Cortex of kidney (tissue), 1 donor: Measurements from ENCODE around the gene CWC27.
"Not testable (repeated sequence)": the region's sequence is repeated elsewhere in the genome, so short reads cannot be mapped to it uniquely, and the experiment has no call there.

Experiments
- DNase-seq: peaks from one replicate; lab custom pipeline; 2025; lab: John Stamatoyannopoulos, UW

Gene CWC27

DNA sequence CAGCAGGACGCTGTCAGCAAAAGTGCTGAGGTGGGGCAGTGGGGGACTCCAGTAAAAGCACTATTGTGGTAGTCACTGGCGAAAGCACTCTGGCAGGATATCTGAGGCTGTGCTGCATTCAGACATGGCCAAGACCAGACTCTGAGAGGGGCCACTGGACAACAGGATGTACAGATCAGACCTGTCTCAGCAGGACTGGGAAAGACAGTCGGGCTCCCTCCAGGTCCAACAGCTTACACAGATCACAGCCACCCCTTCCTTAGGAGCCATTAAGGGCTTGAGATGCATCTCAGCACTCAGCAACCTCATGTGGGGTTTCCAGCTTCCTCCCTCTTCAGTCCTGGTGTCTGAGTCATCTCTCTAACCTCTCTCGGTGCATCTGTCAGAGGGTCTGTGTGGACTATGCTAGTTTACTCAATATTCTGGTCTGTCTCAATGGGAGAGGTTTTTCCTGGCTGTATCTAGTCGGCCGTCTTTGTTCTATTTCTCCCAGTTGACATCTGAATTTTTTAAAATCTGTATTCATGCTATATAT lies 154.5 kb downstream of the CWC27 start:
- DNase-seq: no peak

DNA sequence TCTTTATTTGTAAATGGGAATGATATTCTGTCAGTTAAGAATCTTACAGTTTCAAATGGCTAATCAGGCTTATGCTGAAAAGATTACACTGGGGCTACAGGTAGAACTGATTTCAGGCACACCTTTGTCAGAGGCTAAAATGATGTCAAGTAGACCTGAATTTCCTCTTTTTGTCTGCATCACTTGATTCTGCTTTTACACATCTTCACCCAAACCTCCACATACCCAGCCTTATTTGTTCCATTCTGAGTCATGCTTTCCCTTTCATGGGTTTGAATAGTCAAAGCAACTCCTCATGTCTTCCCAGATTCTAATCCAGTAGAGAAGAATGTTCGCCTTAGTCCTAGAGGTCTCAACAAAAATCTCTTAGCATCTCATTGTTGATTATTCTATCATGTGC lies 156.4 kb downstream of the CWC27 start:
- DNase-seq: no peak

DNA sequence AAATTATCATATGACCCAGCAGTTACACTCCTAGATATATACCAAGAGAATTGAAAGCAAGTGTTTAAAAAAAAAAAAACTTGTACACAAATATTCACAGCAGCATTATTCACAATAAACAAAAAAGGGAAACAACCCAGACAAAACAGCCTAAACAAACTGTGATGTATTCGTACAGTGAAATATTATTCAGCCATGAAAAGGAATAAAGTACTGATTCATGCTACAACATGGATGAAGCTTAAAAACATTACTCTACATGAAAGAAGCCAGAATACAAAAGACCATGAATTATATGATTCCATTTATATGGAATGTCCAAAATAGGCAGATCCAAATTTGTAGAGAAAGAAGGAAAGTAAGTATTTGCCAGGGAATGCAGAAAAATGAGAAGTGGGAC lies 161.1 kb downstream of the CWC27 start:
- no peak for DNase-seq

DNA sequence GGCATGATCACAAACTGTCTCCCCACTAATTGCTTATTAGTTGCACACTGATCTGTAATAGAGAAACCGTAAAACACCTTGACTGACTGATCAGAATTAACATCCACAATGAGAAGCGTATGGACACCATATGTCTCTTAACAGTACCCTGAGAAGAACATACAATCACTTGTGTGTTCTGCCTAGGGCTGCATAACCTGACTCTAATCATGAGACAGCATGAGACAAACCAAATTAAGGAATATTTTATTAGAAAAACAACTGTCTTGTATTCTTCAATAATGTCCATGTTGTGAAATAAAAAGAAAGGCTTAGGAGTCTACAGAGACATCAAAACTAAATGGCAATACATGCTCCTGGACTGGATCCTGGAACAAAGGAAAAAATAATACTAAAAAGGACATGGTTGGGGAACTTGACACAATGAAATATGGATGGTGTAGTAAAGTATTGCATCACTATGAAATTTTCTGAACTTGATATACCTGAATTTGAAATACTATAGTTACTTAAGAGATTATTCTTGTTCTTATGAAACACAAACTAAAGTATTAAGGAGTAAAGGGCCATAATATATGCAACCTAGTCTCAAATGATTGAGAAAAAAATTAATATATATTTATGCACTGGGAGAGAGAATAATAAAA lies 162.1 kb downstream of the CWC27 start:
- DNase-seq: no peak

DNA sequence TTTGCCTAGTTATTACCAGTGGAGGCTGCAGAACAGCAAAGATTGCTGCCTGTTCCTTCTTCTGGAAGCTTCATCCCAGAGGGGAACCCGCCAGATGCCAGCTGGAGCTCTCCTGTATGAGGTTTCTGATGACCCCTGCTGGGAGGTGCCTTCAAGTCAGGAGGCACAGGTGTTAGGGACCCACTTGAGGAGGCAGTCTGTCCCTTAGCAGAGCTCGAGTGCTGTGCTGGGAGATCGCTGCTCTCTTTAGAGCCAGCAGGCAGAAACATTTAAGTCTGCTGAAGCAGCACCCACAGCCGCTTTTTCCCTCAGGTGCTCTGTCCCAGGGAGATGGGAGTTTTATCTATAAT lies 170.7 kb downstream of the CWC27 start:
- DNase-seq: not testable (repeated sequence)

DNA sequence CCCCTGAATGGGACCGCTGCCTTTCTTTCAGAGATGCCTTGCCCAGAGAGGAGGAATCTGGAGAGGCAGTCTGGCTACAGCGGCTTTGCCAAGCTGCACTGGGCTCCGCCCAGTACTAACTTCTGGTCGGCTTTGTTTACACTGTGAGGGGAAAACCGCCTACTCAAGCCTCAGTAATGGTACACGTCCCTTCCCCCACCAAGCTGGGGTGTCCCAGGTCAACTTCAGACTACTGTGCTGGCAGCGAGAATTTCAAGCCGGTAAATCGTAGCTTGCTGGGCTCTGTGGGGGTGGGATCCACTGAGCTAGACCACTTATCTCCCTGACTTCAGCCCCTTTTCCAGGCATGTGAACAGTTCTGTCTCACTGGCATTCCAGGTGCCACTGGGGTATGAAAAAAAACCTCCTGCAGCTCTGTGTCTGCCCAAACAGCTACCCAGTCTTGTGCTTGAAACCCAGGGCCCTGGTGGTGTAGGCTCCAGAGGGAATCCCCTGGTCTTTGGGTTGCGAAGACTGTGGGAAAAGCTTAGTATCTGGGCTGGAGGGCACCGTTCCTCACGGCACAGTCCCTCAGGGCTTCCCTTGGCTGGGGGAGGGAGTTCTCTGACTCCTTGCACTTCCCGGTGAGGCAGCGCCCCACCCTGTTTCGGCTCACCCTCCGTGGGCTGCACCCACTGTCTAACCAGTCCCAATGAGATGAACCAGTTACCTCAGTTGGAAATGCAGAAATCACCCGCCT lies 171.2 kb downstream of the CWC27 start:
- DNase-seq: no peak

DNA sequence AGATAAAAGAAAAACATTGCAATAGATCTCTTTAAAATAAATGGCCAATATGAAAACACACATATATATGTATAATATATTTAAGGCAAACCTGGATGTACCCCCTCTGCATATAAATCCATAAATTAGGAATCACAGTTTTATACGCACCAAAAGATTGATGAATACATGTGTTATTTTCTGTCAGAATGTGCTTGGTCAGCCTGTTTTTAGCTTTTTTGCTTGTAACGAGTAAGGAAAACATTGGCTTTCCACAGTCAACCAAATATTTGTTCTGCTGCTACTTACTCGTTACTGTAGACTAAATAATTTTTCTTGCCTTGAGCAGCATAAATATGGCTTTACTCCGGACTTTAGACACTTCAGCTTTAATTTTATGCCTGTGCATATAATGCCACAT lies 173.7 kb downstream of the CWC27 start:
- no peak for DNase-seq

DNA sequence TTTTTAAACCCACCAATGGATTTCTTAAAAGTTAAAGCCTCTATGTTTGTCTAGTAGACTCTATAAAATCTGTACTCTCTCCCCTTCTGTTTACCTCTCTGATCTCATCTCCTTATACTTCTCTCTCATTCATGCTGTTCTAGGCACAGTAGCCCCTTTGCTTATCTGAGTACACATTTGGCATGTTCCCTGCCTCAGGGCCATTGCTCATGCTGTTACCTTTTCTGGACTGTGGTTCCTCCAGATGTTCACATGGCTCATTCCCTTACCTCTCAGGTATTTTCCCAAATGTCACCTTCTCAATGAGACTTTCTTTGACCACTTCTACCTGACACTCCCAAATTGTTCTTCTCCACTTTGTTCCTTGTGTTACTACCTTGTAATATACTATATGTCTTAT lies 176.1 kb downstream of the CWC27 start:
- DNase-seq: no peak

DNA sequence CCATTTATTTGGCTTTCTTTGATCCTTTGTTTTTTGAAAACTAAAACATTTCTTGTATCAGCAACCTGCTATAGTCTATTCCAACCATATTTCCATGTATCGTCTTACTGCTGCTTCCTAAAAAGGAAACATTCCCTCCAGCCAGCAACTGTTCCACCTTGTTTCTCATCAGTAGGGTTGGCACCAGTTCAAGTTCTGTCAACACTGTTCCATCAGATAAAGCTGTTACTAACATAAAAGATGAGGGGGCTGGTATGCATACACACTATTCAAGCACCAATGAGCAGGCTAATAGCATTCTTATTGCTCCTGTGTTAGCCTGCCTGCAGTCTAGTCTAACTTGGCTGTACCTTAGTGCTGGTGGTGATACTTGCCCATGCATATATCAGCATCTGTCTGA lies 178.3 kb downstream of the CWC27 start:
- DNase-seq: no peak

DNA sequence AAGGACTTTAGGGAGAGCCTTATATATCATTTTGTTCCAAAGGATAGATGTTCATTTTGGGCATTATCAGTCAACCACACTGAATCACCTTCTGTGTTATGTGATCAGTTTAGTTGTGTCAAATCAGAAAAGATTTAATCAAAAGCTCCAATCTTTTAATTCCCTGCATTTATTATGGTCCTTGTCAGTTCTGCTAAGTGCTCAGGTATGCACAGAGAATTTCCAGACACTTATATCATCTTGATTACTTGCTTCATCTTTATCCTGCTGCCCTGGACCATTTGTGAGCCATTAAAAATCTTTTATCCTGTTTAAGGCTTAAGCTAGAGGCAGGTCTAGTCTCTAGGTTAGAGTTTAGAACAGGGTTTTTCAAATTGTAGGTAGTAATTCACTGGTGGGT lies 179.1 kb downstream of the CWC27 start:
- no peak for DNase-seq

DNA sequence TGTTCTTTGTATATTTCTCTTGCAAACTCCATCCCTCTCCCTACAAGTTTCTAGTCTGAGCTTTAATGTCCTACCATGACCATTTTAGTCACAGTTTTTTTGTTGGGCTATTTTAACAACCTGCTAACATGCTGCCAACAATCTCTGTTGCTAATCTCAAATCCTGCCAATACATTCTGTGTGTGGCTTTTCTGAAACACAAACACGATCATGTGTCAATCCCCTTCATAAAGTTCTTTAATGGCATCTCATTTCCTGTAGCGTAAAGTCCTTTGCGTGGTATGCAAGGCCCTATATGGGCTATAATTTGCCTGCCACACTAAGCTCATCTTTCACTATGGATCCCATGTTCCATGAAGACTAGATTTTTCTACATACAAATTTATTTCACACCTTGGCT lies 180.6 kb downstream of the CWC27 start:
- DNase-seq: no peak

DNA sequence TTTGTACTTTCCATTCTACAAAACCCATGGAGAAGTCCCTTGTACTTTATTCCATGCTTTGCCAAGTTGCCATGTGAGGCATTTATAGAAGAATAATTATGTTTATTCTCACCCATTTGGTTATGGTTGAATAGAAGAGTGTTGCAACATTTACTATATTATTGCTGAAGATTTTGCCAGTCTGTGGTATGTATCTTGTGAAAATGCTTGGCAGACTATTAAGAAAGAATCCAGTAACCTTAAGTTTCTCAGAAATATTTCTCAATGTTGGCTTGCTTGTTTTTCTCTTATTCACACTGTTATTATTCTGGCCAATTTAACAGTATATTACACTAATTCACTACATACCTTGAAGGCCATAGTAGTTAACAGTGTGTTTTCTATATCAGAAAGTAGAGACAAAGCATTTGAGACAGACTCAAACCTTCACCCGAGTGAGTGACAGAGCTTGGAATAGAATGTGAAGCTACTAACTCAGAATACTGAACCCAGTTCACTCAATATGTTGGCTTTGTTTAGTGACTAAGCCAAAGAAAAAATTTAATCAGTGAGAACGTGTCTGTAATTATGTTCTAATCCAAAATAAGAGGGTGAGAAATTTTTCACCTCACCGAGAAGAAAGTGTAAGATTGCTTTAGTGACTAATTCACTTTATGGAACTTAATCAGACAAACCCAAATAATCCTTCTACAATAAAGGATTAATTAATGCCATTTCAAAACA lies 184.4 kb downstream of the CWC27 start:
- DNase-seq: no peak

DNA sequence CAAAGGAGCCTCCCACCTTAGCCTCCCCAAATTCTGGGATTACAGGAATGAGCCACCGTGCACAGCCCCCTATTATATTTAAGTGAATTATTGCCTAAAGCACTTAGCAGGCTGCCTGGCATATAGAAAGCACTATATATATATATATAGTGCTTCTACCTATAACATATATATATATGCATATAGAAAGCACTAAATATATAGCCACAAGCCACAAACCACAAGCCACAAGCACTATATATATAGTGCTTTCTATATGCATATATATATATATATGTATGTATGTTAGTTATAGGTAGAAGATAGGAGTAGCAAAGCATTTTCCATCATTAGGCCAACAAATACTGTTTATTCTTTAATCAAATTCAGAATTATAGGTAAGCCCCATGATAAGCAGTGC lies 185.8 kb downstream of the CWC27 start:
- DNase-seq: no peak

DNA sequence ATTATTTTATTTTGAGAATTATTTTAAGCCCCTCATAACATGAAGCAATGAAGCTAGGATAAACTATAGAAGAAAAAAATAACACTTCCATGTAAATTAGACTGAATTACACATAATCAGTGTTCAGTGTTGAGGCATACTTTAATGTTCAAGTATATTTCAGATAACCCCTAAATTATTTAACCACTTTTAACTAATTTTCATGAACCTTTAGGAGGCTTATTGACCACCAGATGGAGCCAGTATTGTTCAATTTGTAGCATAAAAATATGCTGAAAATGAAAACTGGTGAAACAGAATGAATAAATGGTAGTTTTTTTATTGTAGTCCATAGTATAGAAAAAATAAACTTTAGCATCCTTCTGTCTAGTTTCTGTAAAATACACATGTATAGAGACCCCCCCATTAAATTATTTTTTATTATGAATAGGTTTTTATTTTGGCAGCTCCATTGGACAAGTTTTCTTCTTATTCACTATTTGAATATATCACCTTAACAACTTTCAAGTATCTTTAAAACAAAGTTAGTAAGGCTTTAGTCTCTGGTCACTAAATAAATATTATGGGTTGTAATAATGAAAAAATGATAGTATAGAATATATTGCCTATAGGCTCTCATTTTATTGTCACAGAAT lies 190.1 kb downstream of the CWC27 start:
- no peak for DNase-seq

DNA sequence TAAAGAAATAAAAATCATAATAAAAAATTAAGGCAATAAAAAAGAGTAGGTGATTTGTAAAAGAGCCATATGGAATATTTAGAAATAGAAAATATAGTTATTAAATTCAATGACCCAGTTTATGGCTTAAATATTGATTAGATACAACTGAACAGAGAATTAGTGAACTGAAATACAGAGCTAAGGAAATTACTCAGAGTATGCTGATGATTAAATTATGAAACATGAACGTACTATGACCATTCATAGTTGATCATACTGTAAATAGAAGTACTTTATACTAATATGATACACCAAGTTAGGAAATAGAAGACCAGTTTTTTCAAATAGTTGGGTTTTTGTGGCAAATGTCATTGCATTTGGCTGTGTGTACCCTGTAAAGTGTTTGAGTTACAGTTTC lies 194.5 kb downstream of the CWC27 start:
- DNase-seq: no peak

DNA sequence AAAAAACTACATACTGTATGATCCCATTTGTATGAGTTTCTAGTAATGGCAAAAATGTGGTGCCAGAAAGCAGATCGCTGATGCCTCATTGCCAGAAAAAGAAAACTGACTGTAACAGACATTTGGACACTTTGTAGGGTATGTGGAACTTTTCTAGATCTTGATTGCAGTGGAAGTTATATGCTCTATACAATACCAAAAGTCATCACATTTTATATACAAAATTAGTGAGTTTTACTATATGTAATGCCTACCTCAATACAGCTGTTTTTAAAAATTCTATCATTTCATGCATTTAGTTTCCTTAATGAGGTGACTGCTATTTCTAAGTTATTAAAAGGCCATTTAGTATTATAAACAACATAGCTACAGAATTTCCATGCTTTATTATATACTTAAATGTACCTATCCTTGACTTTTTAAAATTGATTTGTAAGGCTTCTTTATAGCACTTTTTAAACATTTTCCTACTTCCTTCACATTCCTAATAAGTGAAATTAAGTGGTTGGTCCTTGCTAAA lies 199.9 kb downstream of the CWC27 start:
- no peak for DNase-seq

DNA sequence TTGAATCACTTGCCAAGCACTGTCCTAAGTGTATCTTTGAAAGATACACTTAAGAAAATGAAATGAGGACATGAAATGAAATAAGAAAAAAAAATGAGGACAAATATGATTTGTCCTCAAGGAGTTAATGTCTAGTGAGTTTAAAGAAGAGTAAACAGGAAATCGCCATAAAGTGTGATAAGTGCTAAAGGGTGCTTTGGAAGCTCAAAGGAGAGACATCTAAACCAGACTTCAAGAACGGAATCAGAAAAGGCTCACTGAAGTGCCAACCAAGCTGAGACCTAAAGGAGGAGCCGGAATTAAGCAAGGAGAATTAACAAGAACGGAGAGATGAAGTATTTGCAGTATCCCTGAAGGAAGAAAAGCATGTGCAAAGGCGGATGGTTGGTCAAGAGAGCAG lies 200.8 kb downstream of the CWC27 start:
- no peak for DNase-seq

DNA sequence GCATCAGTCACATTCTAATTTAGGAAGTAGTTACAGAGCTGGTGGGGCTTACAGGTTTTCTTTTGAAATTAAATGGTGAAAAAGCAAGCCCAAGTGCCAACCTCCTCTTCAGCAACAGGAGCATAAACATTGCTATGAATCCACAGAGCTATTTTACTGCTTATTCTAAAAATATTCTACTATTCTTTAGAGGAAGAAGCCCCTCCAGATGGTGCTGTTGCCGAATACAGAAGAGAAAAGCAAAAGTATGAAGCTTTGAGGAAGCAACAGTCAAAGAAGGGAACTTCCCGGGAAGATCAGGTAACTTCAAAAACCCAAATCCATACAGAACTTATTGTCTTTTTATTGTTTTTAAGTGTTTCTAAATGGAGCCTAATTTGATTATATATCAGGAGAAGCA lies 202.8 kb downstream of the CWC27 start:
- no peak for DNase-seq

DNA sequence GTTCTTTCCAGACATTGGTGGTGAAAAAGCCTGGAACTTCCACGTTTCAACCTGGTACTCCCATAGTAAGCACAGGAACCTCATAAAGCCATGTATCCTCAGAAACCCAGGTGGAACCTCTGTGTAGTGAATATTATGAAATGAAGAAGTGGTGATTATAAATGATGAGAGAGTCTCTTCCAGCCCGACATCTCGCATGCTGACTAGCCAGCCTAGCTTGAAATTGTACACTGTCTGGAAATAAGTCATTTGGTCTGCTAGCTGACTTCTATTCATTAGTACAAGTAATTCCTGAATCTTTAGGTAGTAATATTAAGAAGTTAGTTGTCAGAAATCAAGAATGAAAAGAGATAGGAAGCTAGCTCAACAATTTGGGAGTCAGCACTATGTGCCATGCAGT lies 203.3 kb downstream of the CWC27 start:
- no peak for DNase-seq

DNA sequence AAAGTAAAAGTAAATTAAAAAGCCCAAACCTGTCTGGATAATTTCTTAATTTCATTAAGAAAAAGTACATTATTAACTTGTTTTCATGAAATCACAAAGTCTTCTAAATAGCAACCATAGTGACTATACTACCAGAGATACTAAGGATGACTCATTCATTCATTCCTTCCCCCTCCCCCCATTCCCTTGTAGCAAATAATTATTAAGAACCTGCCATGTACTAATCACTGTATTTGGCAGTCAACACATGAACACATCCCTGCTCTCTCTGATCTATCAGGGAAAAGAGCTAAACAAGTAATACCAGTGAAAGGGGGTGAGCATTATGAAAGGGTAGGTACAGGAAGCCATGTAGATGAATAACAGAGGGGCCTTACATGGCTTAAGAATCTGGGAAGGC lies 203.9 kb downstream of the CWC27 start:
- DNase-seq: no peak

DNA sequence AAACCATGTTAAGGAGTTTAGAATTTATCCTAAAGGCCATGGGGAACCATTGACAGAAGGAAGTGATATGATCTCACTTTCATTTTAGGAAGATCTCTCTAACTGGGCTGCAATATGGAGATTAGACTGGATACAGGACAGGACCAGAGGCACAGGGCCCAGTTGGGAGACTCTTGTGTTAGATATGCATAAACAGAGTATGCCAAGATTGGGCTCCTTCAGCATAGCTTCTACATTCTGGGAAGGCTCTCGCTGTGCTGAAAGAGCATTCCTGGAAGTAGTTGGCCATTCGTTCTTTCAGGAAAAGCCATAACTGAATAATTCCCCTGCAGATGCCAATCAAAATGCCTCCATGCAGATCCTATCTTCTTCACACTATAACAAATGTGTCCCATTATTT lies 204.5 kb downstream of the CWC27 start:
- DNase-seq: no peak

DNA sequence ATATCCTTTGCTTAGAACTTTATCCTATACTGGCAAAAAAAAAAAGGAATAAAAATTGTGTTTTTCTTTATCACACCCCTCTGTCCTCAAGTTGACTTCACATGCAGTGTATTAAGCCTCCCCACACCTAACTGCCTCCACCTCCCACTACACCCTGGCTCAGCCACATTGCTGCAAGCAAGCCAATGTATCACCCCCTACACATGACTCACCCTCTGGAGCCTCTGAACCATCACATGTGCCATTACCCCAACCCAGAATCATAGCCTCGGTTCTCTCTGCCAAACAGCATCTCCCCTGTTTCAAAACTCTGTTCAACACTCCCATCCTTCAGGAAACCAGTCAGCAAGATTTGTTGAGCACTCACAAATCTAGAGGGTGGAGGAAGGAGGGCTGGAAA lies 209.0 kb downstream of the CWC27 start:
- no peak for DNase-seq

DNA sequence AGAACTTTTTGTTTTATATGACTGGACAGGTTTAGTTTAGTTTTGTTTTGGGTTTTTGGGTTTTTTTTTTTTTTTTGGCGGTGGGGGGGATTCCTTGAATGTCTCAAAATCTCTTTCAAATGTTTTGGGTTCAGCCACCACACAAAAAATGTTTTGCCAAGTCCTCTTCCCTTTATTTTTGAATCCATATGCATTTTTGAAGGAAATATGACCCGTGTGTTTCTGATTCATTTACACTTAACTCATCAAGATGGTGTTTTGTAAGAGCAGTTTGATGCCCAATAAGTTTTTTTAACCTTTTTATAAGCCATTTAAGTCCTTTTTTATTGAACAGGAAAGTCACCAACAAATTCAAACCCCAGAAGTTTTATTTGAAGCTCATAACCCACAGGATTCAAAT lies 209.8 kb downstream of the CWC27 start:
- DNase-seq: no peak
